GM18519 (cell line): Measurements from ENCODE around the gene TMEM184A.

Experiments
- ATAC-seq: cut with Tn5 transposase; IDR thresholded peaks from one replicate; pipeline ENCODE4 v1.9.1; 2021; ENCODE audit warnings: mild to moderate bottlenecking, moderate library complexity; ENCODE audit not compliant: unreplicated experiment, low FRiP score

TMEM184A gene

GRCh38 chr7:1555813-1556543 lies at the start of gene TMEM184A:
TMEM184A (minus strand) TSS chr7:1556205; CDS start chr7:1555484, 721 bp downstream.
- no peak for ATAC-seq

- no peak for ATAC-seq
These were observed 48.4 kb upstream of the TMEM184A start for GRCh38 chr7:1604383-1604782.

DNA sequence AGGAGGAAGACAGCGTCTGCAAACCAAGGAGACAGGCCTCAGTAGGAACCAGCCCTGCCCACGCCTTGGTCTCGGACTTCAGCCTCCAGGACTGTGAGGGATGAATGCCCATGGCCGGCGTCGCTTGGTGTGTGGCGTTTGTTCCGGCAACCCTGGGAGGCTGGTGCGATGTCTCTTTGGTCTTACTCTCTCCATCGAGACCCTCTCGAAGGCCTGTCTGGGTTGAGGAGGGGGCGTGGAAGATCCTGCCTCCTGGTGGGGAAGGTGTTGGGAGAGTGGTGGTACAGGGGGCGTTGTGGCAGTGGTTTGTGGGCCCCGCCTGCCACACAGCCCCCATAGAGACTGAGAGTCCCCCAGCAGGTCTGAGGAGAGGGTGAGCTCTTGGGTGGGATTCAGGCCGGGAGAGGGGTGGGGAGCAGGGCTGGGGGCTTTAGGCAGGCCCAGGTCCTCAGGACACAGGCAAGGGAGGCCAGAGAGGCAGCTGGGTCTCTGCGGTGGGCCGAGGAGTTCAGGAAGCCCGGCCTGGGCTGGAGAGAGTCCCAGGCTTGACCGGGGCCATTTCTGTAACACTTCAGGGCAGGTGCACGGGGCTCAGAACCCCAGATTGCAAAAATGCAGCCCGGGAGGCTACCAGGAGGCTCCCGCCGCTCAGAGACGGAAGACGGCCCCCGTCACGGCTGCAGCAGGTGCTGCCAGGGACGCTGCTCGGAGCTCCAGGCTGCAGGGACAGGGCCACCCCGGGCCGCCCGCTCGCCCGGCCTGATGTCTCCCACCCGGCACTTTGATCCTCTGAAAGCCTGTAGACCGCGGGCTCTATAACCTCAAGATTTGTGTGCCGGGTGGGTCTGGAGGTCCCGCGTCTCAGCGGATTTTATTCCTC lies 47.6 kb upstream of the TMEM184A start:
- ATAC-seq, result no peak

DNA sequence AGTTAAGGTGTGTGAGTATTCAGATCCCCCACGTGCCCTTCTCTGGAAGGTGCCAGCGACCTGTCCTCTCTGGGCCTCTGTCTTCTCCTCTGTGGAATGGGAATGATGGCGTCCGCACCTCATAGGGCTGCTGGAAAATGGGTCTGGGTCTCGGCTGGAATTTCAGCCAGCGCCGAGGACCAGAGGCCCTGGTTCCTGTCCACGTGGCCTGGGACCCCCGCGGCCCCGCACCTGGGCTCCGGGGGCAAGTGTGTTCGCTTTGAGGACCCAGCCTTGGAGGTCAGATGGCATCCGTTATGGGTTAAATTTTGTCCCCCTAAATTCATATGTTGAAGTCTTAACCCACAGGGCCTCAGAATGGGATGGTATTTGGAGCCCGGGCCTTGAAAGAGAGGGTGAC lies 46.4 kb upstream of the TMEM184A start:
- no peak for ATAC-seq

GRCh38 chr7:1601956-1602355 lies 46.0 kb upstream of the TMEM184A start:
- ATAC-seq, result no peak

GRCh38 chr7:1599640-1600395 lies 43.8 kb upstream of the TMEM184A start:
- ATAC-seq, result no peak

- no peak for ATAC-seq
These were observed 43.1 kb upstream of the TMEM184A start for GRCh38 chr7:1598961-1599639.

GRCh38 chr7:1598286-1598685 lies 42.3 kb upstream of the TMEM184A start:
- no peak for ATAC-seq

DNA sequence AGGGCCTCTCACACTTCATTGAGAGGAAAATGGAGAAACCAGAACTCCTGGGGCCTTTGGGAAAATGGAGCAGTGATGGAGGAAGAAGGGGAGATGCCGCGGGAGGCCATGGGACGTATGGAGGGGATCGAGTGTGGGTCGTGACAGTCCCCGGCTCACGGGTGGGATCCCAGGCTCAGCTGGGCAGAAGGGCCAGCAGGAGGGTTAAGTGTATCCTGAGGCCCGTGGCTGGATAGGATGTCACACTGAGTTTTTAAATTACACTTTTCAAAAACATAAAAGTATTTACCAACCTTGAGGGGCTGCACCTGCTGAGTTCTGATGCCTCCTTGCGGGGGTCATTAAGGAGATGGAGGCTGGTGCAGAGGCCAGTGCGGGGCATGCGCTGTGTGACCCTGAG lies 41.8 kb upstream of the TMEM184A start:
- no peak for ATAC-seq

DNA sequence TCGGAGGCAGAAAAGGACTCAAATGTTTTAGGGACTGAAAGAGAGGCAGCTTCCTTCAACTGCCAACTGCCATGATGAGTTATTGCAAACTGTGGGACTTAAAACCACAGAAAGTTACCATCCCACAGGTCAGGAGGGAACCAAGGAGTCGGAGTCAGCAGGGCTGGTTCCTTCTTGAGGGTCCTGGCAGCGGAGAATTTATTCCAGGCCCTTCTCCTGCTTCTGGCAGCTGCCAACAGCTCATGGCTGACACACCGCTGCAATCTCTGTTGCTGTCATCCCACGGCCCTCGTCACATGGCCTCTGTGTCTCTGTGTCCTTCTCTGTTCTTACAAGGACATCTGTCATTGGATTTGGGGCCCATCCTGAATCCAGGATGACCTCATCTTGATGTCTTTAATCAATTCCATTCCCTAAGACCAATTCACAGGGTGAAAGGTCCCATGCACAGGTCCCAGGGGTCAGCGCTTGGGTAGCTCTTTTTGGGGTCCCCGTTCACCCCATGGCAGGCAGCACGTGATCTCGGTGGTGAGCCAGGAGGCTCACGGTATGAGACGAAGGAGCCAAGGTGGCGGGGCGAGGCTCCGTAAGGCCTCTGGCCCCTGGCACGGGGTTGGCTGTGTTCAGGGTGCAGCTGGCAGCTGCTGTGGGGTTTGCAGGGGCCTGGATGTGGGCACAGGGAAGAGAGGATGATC lies 41.2 kb upstream of the TMEM184A start:
- no peak for ATAC-seq

GRCh38 chr7:1596181-1597043 lies 40.4 kb upstream of the TMEM184A start:
- no peak for ATAC-seq

DNA sequence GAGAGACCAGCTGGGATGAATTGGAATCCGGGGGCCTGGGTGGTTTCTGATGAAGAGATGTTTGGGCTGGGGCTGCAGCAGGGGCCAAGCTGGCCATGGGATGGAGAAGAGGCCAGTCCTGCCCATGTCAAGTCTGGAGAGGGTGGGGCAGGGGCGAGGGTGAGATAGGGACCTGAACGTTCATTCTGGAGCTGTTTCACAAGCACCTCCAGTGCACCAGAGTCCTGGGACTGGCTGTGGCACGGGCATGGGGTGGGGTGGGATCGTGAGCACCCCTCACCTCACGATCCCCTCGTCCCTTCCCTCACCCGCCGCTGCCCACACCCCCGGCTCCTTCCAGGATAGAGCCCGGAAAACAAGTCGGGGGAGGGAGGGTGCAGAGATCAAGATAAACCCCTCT lies 39.6 kb upstream of the TMEM184A start:
- ATAC-seq, result no peak

GRCh38 chr7:1595027-1595426 lies 39.0 kb upstream of the TMEM184A start:
- ATAC-seq, result no peak

- no peak for ATAC-seq
These were observed 38.0 kb upstream of the TMEM184A start for GRCh38 chr7:1593904-1594421.

DNA sequence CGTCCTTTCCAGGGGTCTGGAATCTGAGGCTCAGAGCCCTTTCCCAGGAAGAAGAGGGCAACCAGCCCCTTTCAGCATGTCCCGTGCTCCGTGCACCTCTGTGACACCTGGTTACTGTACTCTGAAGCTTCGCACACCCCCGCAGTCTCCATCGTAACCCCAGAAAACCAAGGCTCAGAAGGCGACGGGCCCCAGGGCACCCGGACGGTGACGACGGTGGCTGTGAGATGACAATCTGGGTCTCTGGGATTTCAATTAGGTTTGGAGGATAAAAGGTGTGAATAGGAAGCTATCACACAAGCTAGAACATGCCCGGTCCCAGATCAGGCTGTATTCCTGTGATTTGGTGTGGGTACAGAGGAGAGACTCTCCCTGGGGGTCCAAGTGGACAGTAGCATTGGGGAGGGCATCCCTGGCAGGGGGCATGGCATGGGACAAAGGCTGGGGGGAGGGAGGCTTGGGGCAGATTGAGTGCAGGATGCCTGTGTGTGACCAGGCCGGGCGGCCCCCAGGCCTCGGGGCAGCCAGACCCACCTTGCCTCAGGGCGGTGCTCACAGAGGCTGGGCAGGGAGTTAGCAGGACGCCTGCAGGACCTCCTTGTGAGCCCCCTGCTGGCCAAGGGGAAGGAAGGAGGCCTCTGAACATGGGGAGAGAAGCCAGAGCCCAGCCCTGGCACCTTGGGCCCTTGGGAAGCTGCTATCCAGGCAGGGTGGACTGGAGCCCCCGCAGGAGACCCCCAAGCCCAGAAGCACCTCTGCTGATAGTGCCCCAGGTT lies 37.3 kb upstream of the TMEM184A start:
- no peak for ATAC-seq

- ATAC-seq, result no peak
These were observed 36.4 kb upstream of the TMEM184A start for GRCh38 chr7:1592299-1592871.

- no peak for ATAC-seq
These were observed 35.9 kb upstream of the TMEM184A start for GRCh38 chr7:1591876-1592275.

GRCh38 chr7:1591396-1591795 lies 35.4 kb upstream of the TMEM184A start:
- ATAC-seq, result no peak
